H1 (cell line): ENCODE results near the gene TRAF3. TPM values are rescaled to one million over a fixed set of nuclear protein-coding genes. Genes with fewer than 3 reads are reported as not detected.

ENCODE experiments used
- BRCA1 ChIP-seq: IDR thresholded peaks from 2 replicates; pipeline ENCODE4 v1.6.1; 2012; ENCODE audit warnings: low read depth, low read length, improper control_type of control experiment
- KDM4A ChIP-seq: IDR thresholded peaks from one replicate; pipeline ENCODE4 v1.7.1; 2012; ENCODE audit warnings: low read depth, mild to moderate bottlenecking, moderate library complexity, low read length, inconsistent platforms; ENCODE audit not compliant: severe bottlenecking
- RXRA ChIP-seq: IDR thresholded peaks from 2 replicates; pipeline ENCODE4 v1.6.1; 2011; ENCODE audit warnings: low read depth, mild to moderate bottlenecking, low read length, moderate library complexity; ENCODE audit not compliant: insufficient read depth
- SIRT6 ChIP-seq: IDR thresholded peaks from one replicate; pipeline ENCODE4 v1.7.1; 2012; ENCODE audit warnings: low read length, inconsistent platforms
- SP2 ChIP-seq: IDR thresholded peaks from 2 replicates; pipeline ENCODE4 v1.6.1; 2012; ENCODE audit warnings: mild to moderate bottlenecking, low read length, inconsistent platforms
- SRF ChIP-seq: IDR thresholded peaks from 2 replicates; pipeline ENCODE4 v1.6.1; 2011; ENCODE audit warnings: mild to moderate bottlenecking, low read depth, low read length, moderate library complexity
- polyA plus RNA-seq, 7 experiments: library from polyadenylated mRNA; depleted of rRNA in 3 of 7; stranded (reverse) in 5 of 7; unstranded in 2 of 7; fragments of >200 nt in 5 of 7; fragments of 200-250 nt in 2 of 7; gene quantifications; 1 replicate in 5 of 7; 2 replicates in 1 of 7; 4 replicates in 1 of 7; pipeline versions ENCODE4 v1.2.1 to v1.2.3, GENCODE V29; 2011 to 2013; ENCODE audit warnings: missing spikeins in 2 of 7, mixed read lengths in 2 of 7
- total RNA-seq: library from RNA; stranded (reverse); fragmentation: NEBNext Ultra II Directional; extraction: Animal tissue kit (Norgen Biotek cat#: 25700); gene quantifications from 2 replicates; pipeline ENCODE4 v1.2.1, GENCODE V29; 2021
- TF ChIP-seq, protein P1 (sequence below): fragments of 300-600 bp; sonication (generic); IDR thresholded peaks from 2 replicates; pipeline ENCODE4 v1.7.1; 2012; ENCODE audit warnings: low read length, moderate library complexity, mild to moderate bottlenecking, inconsistent platforms; ENCODE audit not compliant: insufficient replicate concordance

The TRAF3 gene
- total and polyA plus RNA-seq, 2 of the 8 experiments (the other 6 are each of a cell fraction or from before 2014, with no cell fraction given), result 5.8 to 12.1 TPM

GRCh38 chr14:102784892-102785594 lies 7.8 kb downstream of the TRAF3 start (continued):
- TF ChIP-seq, protein P1, sequence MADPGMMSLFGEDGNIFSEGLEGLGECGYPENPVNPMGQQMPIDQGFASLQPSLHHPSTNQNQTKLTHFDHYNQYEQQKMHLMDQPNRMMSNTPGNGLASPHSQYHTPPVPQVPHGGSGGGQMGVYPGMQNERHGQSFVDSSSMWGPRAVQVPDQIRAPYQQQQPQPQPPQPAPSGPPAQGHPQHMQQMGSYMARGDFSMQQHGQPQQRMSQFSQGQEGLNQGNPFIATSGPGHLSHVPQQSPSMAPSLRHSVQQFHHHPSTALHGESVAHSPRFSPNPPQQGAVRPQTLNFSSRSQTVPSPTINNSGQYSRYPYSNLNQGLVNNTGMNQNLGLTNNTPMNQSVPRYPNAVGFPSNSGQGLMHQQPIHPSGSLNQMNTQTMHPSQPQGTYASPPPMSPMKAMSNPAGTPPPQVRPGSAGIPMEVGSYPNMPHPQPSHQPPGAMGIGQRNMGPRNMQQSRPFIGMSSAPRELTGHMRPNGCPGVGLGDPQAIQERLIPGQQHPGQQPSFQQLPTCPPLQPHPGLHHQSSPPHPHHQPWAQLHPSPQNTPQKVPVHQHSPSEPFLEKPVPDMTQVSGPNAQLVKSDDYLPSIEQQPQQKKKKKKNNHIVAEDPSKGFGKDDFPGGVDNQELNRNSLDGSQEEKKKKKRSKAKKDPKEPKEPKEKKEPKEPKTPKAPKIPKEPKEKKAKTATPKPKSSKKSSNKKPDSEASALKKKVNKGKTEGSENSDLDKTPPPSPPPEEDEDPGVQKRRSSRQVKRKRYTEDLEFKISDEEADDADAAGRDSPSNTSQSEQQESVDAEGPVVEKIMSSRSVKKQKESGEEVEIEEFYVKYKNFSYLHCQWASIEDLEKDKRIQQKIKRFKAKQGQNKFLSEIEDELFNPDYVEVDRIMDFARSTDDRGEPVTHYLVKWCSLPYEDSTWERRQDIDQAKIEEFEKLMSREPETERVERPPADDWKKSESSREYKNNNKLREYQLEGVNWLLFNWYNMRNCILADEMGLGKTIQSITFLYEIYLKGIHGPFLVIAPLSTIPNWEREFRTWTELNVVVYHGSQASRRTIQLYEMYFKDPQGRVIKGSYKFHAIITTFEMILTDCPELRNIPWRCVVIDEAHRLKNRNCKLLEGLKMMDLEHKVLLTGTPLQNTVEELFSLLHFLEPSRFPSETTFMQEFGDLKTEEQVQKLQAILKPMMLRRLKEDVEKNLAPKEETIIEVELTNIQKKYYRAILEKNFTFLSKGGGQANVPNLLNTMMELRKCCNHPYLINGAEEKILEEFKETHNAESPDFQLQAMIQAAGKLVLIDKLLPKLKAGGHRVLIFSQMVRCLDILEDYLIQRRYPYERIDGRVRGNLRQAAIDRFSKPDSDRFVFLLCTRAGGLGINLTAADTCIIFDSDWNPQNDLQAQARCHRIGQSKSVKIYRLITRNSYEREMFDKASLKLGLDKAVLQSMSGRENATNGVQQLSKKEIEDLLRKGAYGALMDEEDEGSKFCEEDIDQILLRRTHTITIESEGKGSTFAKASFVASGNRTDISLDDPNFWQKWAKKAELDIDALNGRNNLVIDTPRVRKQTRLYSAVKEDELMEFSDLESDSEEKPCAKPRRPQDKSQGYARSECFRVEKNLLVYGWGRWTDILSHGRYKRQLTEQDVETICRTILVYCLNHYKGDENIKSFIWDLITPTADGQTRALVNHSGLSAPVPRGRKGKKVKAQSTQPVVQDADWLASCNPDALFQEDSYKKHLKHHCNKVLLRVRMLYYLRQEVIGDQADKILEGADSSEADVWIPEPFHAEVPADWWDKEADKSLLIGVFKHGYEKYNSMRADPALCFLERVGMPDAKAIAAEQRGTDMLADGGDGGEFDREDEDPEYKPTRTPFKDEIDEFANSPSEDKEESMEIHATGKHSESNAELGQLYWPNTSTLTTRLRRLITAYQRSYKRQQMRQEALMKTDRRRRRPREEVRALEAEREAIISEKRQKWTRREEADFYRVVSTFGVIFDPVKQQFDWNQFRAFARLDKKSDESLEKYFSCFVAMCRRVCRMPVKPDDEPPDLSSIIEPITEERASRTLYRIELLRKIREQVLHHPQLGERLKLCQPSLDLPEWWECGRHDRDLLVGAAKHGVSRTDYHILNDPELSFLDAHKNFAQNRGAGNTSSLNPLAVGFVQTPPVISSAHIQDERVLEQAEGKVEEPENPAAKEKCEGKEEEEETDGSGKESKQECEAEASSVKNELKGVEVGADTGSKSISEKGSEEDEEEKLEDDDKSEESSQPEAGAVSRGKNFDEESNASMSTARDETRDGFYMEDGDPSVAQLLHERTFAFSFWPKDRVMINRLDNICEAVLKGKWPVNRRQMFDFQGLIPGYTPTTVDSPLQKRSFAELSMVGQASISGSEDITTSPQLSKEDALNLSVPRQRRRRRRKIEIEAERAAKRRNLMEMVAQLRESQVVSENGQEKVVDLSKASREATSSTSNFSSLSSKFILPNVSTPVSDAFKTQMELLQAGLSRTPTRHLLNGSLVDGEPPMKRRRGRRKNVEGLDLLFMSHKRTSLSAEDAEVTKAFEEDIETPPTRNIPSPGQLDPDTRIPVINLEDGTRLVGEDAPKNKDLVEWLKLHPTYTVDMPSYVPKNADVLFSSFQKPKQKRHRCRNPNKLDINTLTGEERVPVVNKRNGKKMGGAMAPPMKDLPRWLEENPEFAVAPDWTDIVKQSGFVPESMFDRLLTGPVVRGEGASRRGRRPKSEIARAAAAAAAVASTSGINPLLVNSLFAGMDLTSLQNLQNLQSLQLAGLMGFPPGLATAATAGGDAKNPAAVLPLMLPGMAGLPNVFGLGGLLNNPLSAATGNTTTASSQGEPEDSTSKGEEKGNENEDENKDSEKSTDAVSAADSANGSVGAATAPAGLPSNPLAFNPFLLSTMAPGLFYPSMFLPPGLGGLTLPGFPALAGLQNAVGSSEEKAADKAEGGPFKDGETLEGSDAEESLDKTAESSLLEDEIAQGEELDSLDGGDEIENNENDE, result no peak
- TF ChIP-seq SIRT6 (no peak), BRCA1 (no peak), SP2 (no peak), KDM4A (no peak), RXRA (no peak), SRF (no peak)
